MM.1S (cell line): ENCODE results near the gene FBXW11.

Experiments
- DNase-seq: peaks from one replicate; pipeline ENCODE4 v3.0.0-alpha.2; 2015
- H2AFZ ChIP-seq: fragments of 300-600 bp; sonication (generic); 2 replicates; pipeline ENCODE4 v1.6.0; 2016; ENCODE audit warnings: antibody characterized with exemption, low read length
- H3F3A ChIP-seq: fragments of 300-600 bp; sonication (generic); 2 replicates; pipeline ENCODE4 v1.6.1; 2016; ENCODE audit warnings: mild to moderate bottlenecking, antibody characterized with exemption, low read length, moderate library complexity, mixed read lengths; ENCODE audit not compliant: insufficient read depth
- H3K27ac ChIP-seq: fragments of 300-600 bp; sonication (generic); 2 replicates; pipeline ENCODE4 v1.5.1; 2016; ENCODE audit warnings: mild to moderate bottlenecking, low read length
- H3K27me3 ChIP-seq: fragments of 300-600 bp; sonication (generic); replicated peaks from 2 replicates; pipeline ENCODE4 v1.6.0; 2016; ENCODE audit warnings: low read length; ENCODE audit not compliant: insufficient read depth
- H3K36me3 ChIP-seq: fragments of 300-600 bp; sonication (generic); replicated peaks from 2 replicates; pipeline ENCODE4 v1.6.1; 2016; ENCODE audit warnings: mild to moderate bottlenecking, low read length, mixed read lengths; ENCODE audit not compliant: insufficient read depth
- H3K4me1 ChIP-seq: fragments of 300-600 bp; sonication (generic); 2 replicates; pipeline ENCODE4 v1.6.1; 2016; ENCODE audit warnings: low read length, mixed read lengths
- H3K4me2 ChIP-seq: fragments of 300-600 bp; sonication (generic); 2 replicates; pipeline ENCODE4 v1.6.0; 2016; ENCODE audit warnings: low read depth, low read length
- H3K4me3 ChIP-seq: fragments of 300-600 bp; sonication (generic); 2 replicates; pipeline ENCODE4 v1.5.1; 2016; ENCODE audit warnings: low read length, mixed read lengths
- H3K79me2 ChIP-seq: fragments of 300-600 bp; sonication (generic); 2 replicates; pipeline ENCODE4 v1.6.1; 2016; ENCODE audit warnings: mixed run types, low read length, mixed read lengths
- H3K9ac ChIP-seq: fragments of 300-600 bp; sonication (generic); 2 replicates; pipeline ENCODE4 v1.6.1; 2016; ENCODE audit warnings: low read length, mixed read lengths
- H3K9me2 ChIP-seq: fragments of 300-600 bp; sonication (generic); replicated peaks from 2 replicates; pipeline ENCODE4 v1.6.1; 2016; ENCODE audit warnings: mild to moderate bottlenecking, low read length, mixed read lengths; ENCODE audit not compliant: insufficient read depth
- H3K9me3 ChIP-seq: fragments of 300-600 bp; sonication (generic); replicated peaks from 2 replicates; pipeline ENCODE4 v1.6.1; 2016; ENCODE audit warnings: mild to moderate bottlenecking, low read length, mixed read lengths; ENCODE audit not compliant: insufficient read depth
- H4K20me1 ChIP-seq: fragments of 300-600 bp; sonication (generic); 2 replicates; pipeline ENCODE4 v1.6.1; 2016; ENCODE audit warnings: mild to moderate bottlenecking, low read length, moderate library complexity, mixed read lengths; ENCODE audit not compliant: insufficient read depth
- CTCF ChIP-seq: fragments of 300-600 bp; sonication (generic); IDR thresholded peaks from 2 replicates; pipeline ENCODE4 v1.5.1; 2016; ENCODE audit warnings: antibody characterized with exemption, low read length, mixed read lengths
- EZH2 ChIP-seq: fragments of 300-600 bp; sonication (generic); optimal IDR thresholded peaks from 2 replicates; pipeline ENCODE3; 2017; ENCODE audit warnings: low read depth, mild to moderate bottlenecking, antibody characterized with exemption, low read length, mixed read lengths
- EZH2phosphoT487 ChIP-seq: fragments of 300-600 bp; sonication (generic); IDR thresholded peaks from 2 replicates; pipeline ENCODE4 v1.6.1; 2018; ENCODE audit warnings: antibody characterized with exemption, low read length

Gene FBXW11

GRCh38 chr5:172002310-172002709, 4.1 kb downstream of the FBXW11 start:
- no peak overlapping the region for H3K4me2 ChIP-seq
- peak; percentile 36 for DNase-seq

GRCh38 chr5:171999877-172000276, 6.6 kb downstream of the FBXW11 start:
- no peak for TF ChIP-seq CTCF
- TF ChIP-seq EZH2 = no peak
- TF ChIP-seq EZH2phosphoT487 = no peak
- no peak overlapping the region for H3K9ac ChIP-seq
- H3K27ac ChIP-seq = no peak overlapping the region
- H2AFZ ChIP-seq = no peak overlapping the region
- no peak for DNase-seq
- no peaks in the 10 kb centered on the region; the same call in 1 of the 2 replicates for H3K36me3 ChIP-seq
- 0 out of 2 replicates have a peak, but pooled peaks cover 5% of the 10 kb centered on the region for H3F3A ChIP-seq
- H3K4me1 ChIP-seq = peaks cover 16% of the 10 kb centered on the region
- H3K79me2 ChIP-seq = peaks cover 97% of the 10 kb centered on the region
- H3K4me2 ChIP-seq = no peak overlapping the region
- no peak overlapping the region for H3K4me3 ChIP-seq
- no peaks in the 10 kb centered on the region for H3K9me3 ChIP-seq
- no peaks in the 10 kb centered on the region for H3K9me2 ChIP-seq
- peaks cover 35% of the 10 kb centered on the region for H4K20me1 ChIP-seq
- no peaks in the 10 kb centered on the region for H3K27me3 ChIP-seq

More at GRCh38 chr5:172002310-172002709, 4.1 kb downstream of the FBXW11 start:
- H2AFZ ChIP-seq = no peak overlapping the region
- H3K27ac ChIP-seq = no peak overlapping the region
- TF ChIP-seq EZH2 = no peak
- TF ChIP-seq CTCF = peak; percentile 48
- peaks cover 16% of the 10 kb centered on the region for H3K4me1 ChIP-seq
- H3K9me3 ChIP-seq = no peaks in the 10 kb centered on the region
- H3K27me3 ChIP-seq = no peaks in the 10 kb centered on the region
- H3K4me3 ChIP-seq = no peak overlapping the region
- H3K36me3 ChIP-seq = no peaks in the 10 kb centered on the region
- peaks cover 92% of the 10 kb centered on the region for H3K79me2 ChIP-seq
- no peaks in the 10 kb centered on the region for H3K9me2 ChIP-seq
- H4K20me1 ChIP-seq = peaks cover 28% of the 10 kb centered on the region
- H3K9ac ChIP-seq = no peak overlapping the region
- H3F3A ChIP-seq = peaks cover 13% of the 10 kb centered on the region

GRCh38 chr5:171999100-171999499, 7.3 kb downstream of the FBXW11 start:
- no peaks in the 10 kb centered on the region for H3K9me2 ChIP-seq
- H3K4me3 ChIP-seq = no peak overlapping the region
- no peaks in the 10 kb centered on the region for H3K27me3 ChIP-seq
- no peak overlapping the region for H3K27ac ChIP-seq
- no peaks in the 10 kb centered on the region for H3F3A ChIP-seq
- no peak for DNase-seq
- TF ChIP-seq EZH2 = no peak
- no peak for TF ChIP-seq CTCF
- no peak for TF ChIP-seq EZH2phosphoT487
- no peak overlapping the region for H2AFZ ChIP-seq
- H3K79me2 ChIP-seq = peaks cover 97% of the 10 kb centered on the region
- peaks cover 10% of the 10 kb centered on the region for H3K4me1 ChIP-seq
- H3K9ac ChIP-seq = no peak overlapping the region
- no peaks in the 10 kb centered on the region; the same call in 1 of the 2 replicates for H3K36me3 ChIP-seq
- H3K9me3 ChIP-seq = no peaks in the 10 kb centered on the region
- H3K4me2 ChIP-seq = no peak overlapping the region
- peaks cover 35% of the 10 kb centered on the region for H4K20me1 ChIP-seq
